HepG2 (cell line): ENCODE measurements around the gene C2orf81. TPM values are rescaled to one million over a fixed set of nuclear protein-coding genes. Genes with fewer than 3 reads are reported as not detected.

Experiments used
- ATAC-seq: fragments of 200-7000 bp; cut with Tn5 transposase; 3 replicates; pipeline ENCODE4 v1.9.1; 2020; ENCODE audit warnings: mild to moderate bottlenecking, moderate library complexity
- BruUV-seq: library from RNA; stranded (reverse); fragments of 400-500 nt; replicated peaks from 2 replicates; lab custom pipeline; 2021; lab: Mats Ljungman, UMichigan
- CTCF ChIA-PET: fragments of 300-600 bp; formaldehyde crosslinking; extraction: SDS; loops from one replicate; lab custom pipeline; 2021; ENCODE audit warnings: low total read pairs, inconsistent platforms, low intra/inter-chr PET ratio; lab: Yijun Ruan, JAX
- POLR2A ChIA-PET: fragments of 350-600 bp; sonication (Branson Sonifier 250); formaldehyde crosslinking; loops from one replicate; lab custom pipeline; 2020; ENCODE audit warnings: antibody characterized with exemption, inconsistent platforms; lab: Yijun Ruan, JAX
- DNase-seq: peaks from one replicate; pipeline ENCODE4 v3.0.0-alpha.2; 2015; ENCODE audit warnings: low spot score
- FAIRE-seq: peaks from 3 replicates; lab custom pipeline; 2011; peaks lifted over from hg19 to GRCh38; lab: Jason Lieb, UNC
- H2AFZ ChIP-seq: one replicate; pipeline ENCODE4 v1.6.1; 2011; ENCODE audit warnings: low read length, inconsistent platforms
- H3K27ac ChIP-seq: fragments of 300-600 bp; 3 replicates; pipeline ENCODE4 v1.8.0; 2011; ENCODE audit warnings: mixed run types, mild to moderate bottlenecking, mixed read lengths, low read length, inconsistent platforms; ENCODE audit not compliant: insufficient read depth; ENCODE audit errors: extremely low read length
- H3K27me3 ChIP-seq, 2 experiments: fragments of 200-600 bp in 1 of 2; 2 replicates in 1 of 2; 3 replicates in 1 of 2; pipeline versions ENCODE4 v1.6.0 to v1.8.0; 2011; ENCODE audit warnings: low read length in 2 of 2, mild to moderate bottlenecking in 2 of 2, moderate library complexity in 2 of 2, inconsistent platforms in 1 of 2; ENCODE audit not compliant: insufficient read depth in 2 of 2, control insufficient read depth in 1 of 2
- H3K36me3 ChIP-seq, 2 experiments: fragments of 200-600 bp in 1 of 2; replicated peaks in 1 of 2; 2 replicates in 1 of 2; 3 replicates in 1 of 2; pipeline versions ENCODE4 v1.5.1 to v1.8.0; 2011; ENCODE audit warnings: low read length in 2 of 2, inconsistent platforms in 1 of 2; ENCODE audit not compliant: insufficient read depth in 2 of 2, control insufficient read depth in 1 of 2
- H3K4me1 ChIP-seq: 2 replicates; pipeline ENCODE4 v1.5.1; 2012; ENCODE audit warnings: low read length, inconsistent platforms; ENCODE audit not compliant: insufficient read depth
- H3K4me2 ChIP-seq: 2 replicates; pipeline ENCODE4 v1.6.0; 2011; ENCODE audit warnings: low read depth, low read length, inconsistent platforms
- H3K4me3 ChIP-seq, 3 experiments: fragments of 200-600 bp in 1 of 3; sonication (generic), shearing (Covaris generic) in 1 of 3; replicated peaks in 1 of 3; 2 replicates each; pipeline ENCODE4 v1.5.1; 2011 to 2016; ENCODE audit warnings: low read length in 3 of 3, inconsistent platforms in 2 of 3, low read depth in 2 of 3, mild to moderate bottlenecking in 2 of 3, control low read depth in 1 of 3, mixed read lengths in 1 of 3; ENCODE audit not compliant: insufficient read depth in 1 of 3
- H3K79me2 ChIP-seq: one replicate; pipeline ENCODE4 v1.6.1; 2011; ENCODE audit warnings: low read length, inconsistent platforms; ENCODE audit not compliant: insufficient read depth
- H3K9ac ChIP-seq: 2 replicates; pipeline ENCODE4 v1.6.0; 2011; ENCODE audit warnings: mild to moderate bottlenecking, low read depth, low read length, inconsistent platforms; ENCODE audit not compliant: insufficient read depth
- H3K9me3 ChIP-seq: 2 replicates; pipeline ENCODE4 v1.5.1; 2012; ENCODE audit warnings: mild to moderate bottlenecking, low read length
- H4K20me1 ChIP-seq: 2 replicates; pipeline ENCODE4 v1.6.0; 2011; ENCODE audit warnings: inconsistent platforms, mild to moderate bottlenecking, low read length, moderate library complexity; ENCODE audit not compliant: insufficient read depth
- ARHGAP35 ChIP-seq: sonication (generic); formaldehyde crosslinking; IDR thresholded peaks from 2 replicates; pipeline ENCODE4 v1.9.0; 2022; ENCODE audit warnings: mild to moderate bottlenecking, inconsistent platforms, moderate library complexity, missing genetic modification reagents, borderline replicate concordance
- CBX1 ChIP-seq: IDR thresholded peaks from one replicate; pipeline ENCODE4 v1.6.1; 2016; ENCODE audit warnings: antibody characterized with exemption, low read depth
- CEBPG ChIP-seq: IDR thresholded peaks from 2 replicates; pipeline ENCODE4 v1.6.1; 2016
- FOXJ3 ChIP-seq: sonication (generic); formaldehyde crosslinking; IDR thresholded peaks from 2 replicates; pipeline ENCODE4 v1.4.0; 2020; ENCODE audit warnings: missing genetic modification reagents, mild to moderate bottlenecking, borderline replicate concordance
- HNF4G ChIP-seq, 2 experiments: sonication (generic) in 1 of 2; formaldehyde crosslinking in 1 of 2; IDR thresholded peaks; 2 replicates each; pipeline versions ENCODE4 v1.4.0 to v1.6.1; 2011 to 2020; ENCODE audit warnings: borderline replicate concordance in 2 of 2, low read depth in 2 of 2, mild to moderate bottlenecking in 2 of 2, low read length in 1 of 2, missing genetic modification reagents in 1 of 2, moderate library complexity in 1 of 2
- KDM5A ChIP-seq: fragments of 200-600 bp; sonication (generic); IDR thresholded peaks from 2 replicates; pipeline ENCODE4 v1.7.0; 2018; ENCODE audit warnings: antibody characterized with exemption, mild to moderate bottlenecking, low read length, borderline replicate concordance
- MYPOP ChIP-seq: sonication (generic); formaldehyde crosslinking; IDR thresholded peaks from 2 replicates; pipeline ENCODE4 v1.8.1; 2023; ENCODE audit warnings: mild to moderate bottlenecking, moderate library complexity, missing genetic modification reagents
- NFKB2 ChIP-seq: sonication (generic); formaldehyde crosslinking; IDR thresholded peaks from 2 replicates; pipeline ENCODE4 v1.4.0; 2020; ENCODE audit warnings: missing genetic modification reagents, borderline replicate concordance
- PITX1 ChIP-seq: sonication (generic); formaldehyde crosslinking; IDR thresholded peaks from 2 replicates; pipeline ENCODE4 v1.5.1; 2020; ENCODE audit warnings: mild to moderate bottlenecking, missing genetic modification reagents
- TARDBP ChIP-seq: sonication (generic); formaldehyde crosslinking; IDR thresholded peaks from 2 replicates; pipeline ENCODE4 v1.8.0; 2022; ENCODE audit warnings: mild to moderate bottlenecking, missing genetic modification reagents
- ZFP1 ChIP-seq: IDR thresholded peaks from 2 replicates; pipeline ENCODE4 v1.6.1; 2016
- WGBS: methylation state at CpG from one replicate; pipeline ENCODE4 v1.1.6; 2017; ENCODE audit warnings: low lambda C conversion rate; 5-methylcytosine and 5-hydroxymethylcytosine counted together
- in situ Hi-C: cut with HindIII; loops from 2 replicates; pipeline ENCODE4 v1.10.0; 2017; ENCODE audit warnings: low pct_unique_long_range_greater_than_20kb; ENCODE audit not compliant: extremely low pct_ligation_motif_present
- intact Hi-C: fragments of 100-400 bp; cut with micrococcal nuclease; formaldehyde crosslinking; loops from one replicate; pipeline ENCODE4 v1.10.0; 2022; ENCODE audit not compliant: unreplicated experiment
- polyA plus RNA-seq, 8 experiments: library from polyadenylated mRNA; depleted of rRNA in 3 of 8; stranded (reverse) in 7 of 8; unstranded in 1 of 8; fragments of >200 nt; fragmentation: Illumina TruSeq in 4 of 8; extraction: Trizol in 4 of 8; gene quantifications; 2 replicates each; pipeline versions ENCODE4 v1.2.1 to v1.2.3, GENCODE V29; 2011 to 2016; ENCODE audit warnings: low read depth in 4 of 8, missing spikeins in 1 of 8, mixed read lengths in 1 of 8; ENCODE audit not compliant: insufficient read depth in 1 of 8
- total RNA-seq, 5 experiments: library from RNA; depleted of rRNA; stranded (reverse); fragments of >200 nt; fragmentation: Illumina TruSeq; extraction: Trizol; gene quantifications; 2 replicates each; pipeline ENCODE4 v1.2.3, GENCODE V29; 2016; ENCODE audit warnings: low read depth in 1 of 5
- TF ChIP-seq, protein P1 (sequence below): IDR thresholded peaks from 2 replicates; pipeline ENCODE4 v1.6.1; 2016
- TF ChIP-seq, protein P2 (sequence below): sonication (generic); formaldehyde crosslinking; IDR thresholded peaks from 2 replicates; pipeline ENCODE4 v1.8.0; 2022; ENCODE audit warnings: mild to moderate bottlenecking, missing genetic modification reagents; ENCODE audit not compliant: insufficient replicate concordance

The C2orf81 gene
- total and polyA plus RNA-seq, 2 of the 13 experiments (the other 11 are each of a cell fraction or from before 2014, with no cell fraction given) = 0.15 to 0.17 TPM

DNA sequence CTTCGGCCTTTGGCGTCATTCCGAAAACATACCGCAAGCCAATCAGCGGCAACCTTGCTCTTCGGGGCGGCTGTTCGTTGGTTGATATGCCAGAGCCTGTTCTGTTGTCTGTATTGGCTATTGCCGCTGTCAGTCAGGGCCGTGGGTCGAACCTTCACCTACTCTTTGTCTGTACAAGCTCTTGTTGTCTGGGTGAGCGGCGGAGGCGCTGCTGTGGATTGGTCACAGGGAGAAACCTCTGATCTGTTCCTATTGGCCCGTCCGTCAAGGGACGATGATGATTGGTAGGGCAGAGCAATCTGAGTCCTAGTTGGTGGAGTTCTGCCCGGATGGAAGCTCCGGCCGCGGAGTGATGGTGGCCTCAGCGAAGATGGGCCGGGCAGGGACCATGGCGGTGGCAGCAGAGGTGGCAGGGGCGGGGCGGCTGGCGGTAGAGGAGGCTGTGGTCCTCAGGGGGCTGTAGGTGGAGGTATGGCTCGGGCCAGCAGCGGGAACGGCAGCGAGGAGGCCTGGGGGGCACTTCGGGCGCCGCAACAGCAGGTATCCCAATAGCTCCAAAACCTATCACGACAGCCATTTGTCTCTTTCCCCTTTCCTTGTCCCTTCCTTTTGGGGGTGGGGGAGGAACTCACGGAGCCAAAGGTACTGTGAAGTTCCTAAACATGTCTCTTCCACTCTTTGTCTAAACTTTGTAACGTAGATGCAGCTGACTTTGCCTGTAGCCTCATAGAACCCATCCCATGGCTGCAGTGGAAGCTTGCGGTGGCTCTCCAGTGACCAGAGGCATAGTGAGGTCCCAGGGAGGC lies 36.9 kb upstream of the C2orf81 start, which contains the start of gene WBP1 (continued):
- 0 out of 2 replicates have a peak, but pooled peaks have one; percentile 12 for TF ChIP-seq TARDBP (CRISPR knock-in tag)
- TF ChIP-seq KDM5A = peak; percentile 82

GRCh38 chr2:74457549-74458131 lies 36.2 kb upstream of the C2orf81 start:
- Histone ChIP-seq H3K4me2 (peak overlapping the region; percentile 95), H3K36me3 (peaks cover 1 to 17% of the 10 kb centered on the region in 2 experiments), H3K79me2 (peaks cover 22% of the 10 kb centered on the region), H3K4me3 (peak overlapping the region; percentile 75 to 92 (median 76)), H3K4me1 (peaks cover 44% of the 10 kb centered on the region), H2AFZ (no peak overlapping the region), H3K27me3 (no peaks in the 10 kb centered on the region; a peak in 1 of 5 replicates), H3K9me3 (no peaks in the 10 kb centered on the region), H4K20me1 (peaks cover 4% of the 10 kb centered on the region; the same call in 1 of the 2 replicates), H3K27ac (peak overlapping the region; percentile 89), H3K9ac (peak overlapping the region; percentile 85)
- CTCF ChIA-PET = no interaction called here
- in situ Hi-C loops (no loop called here), intact Hi-C loops (loop anchor here (1.0 to 2.0 kb wide), 3 partner anchors 15 to 71 kb away; partner anchors contain the start of genes AUP1, HTRA2 and MRPL53)
- FAIRE-seq (no peak), DNase-seq (peak; percentile 68), ATAC-seq (peak; percentile 65)
- POLR2A ChIA-PET = interaction anchor here (0.6 to 12.4 kb wide), 22 partner anchors 10 to 1244 kb away, joined by 3 to 342 read pairs (median 10); partner anchors contain the start of genes AUP1, C2orf81, CCDC142 and DQX1
- 1% methylated on average over 14 of the region's 46 CpGs for WGBS
- no TSS peak for BruUV-seq
- peak; percentile 74; the same call in 1 of the 2 replicates for TF ChIP-seq MYPOP (CRISPR knock-in tag)
- peak; percentile 30; the same call in 1 of the 2 replicates for TF ChIP-seq HNF4G (IDR thresholded peaks at IDR 0.05; ENCODE audit: borderline replicate concordance, low read depth, low read length)
- TF ChIP-seq HNF4G (CRISPR knock-in tag; IDR thresholded peaks at IDR 0.05; ENCODE audit: borderline replicate concordance, low read depth) = peak; percentile 28; the same call in 1 of the 2 replicates
- TF ChIP-seq ZFP1 (CRISPR knock-in tag) = no peak
- TF ChIP-seq, protein P1, sequence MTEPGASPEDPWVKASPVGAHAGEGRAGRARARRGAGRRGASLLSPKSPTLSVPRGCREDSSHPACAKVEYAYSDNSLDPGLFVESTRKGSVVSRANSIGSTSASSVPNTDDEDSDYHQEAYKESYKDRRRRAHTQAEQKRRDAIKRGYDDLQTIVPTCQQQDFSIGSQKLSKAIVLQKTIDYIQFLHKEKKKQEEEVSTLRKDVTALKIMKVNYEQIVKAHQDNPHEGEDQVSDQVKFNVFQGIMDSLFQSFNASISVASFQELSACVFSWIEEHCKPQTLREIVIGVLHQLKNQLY (CRISPR knock-in tag) = 0 out of 2 replicates have a peak, but pooled peaks have one; percentile 5
- TF ChIP-seq NFKB2 (CRISPR knock-in tag) = peak; percentile 87; the same call in 1 of the 2 replicates
- TF ChIP-seq, protein P2, sequence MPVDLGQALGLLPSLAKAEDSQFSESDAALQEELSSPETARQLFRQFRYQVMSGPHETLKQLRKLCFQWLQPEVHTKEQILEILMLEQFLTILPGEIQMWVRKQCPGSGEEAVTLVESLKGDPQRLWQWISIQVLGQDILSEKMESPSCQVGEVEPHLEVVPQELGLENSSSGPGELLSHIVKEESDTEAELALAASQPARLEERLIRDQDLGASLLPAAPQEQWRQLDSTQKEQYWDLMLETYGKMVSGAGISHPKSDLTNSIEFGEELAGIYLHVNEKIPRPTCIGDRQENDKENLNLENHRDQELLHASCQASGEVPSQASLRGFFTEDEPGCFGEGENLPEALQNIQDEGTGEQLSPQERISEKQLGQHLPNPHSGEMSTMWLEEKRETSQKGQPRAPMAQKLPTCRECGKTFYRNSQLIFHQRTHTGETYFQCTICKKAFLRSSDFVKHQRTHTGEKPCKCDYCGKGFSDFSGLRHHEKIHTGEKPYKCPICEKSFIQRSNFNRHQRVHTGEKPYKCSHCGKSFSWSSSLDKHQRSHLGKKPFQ (CRISPR knock-in tag) = peak; percentile 65
- TF ChIP-seq FOXJ3 (CRISPR knock-in tag) = no peak; the same call in 1 of the 2 replicates
- peak; percentile 24 for TF ChIP-seq CBX1
- peak; percentile 90; the same call in 1 of the 2 replicates for TF ChIP-seq PITX1 (CRISPR knock-in tag)
- peak; percentile 4; the same call in 1 of the 2 replicates for TF ChIP-seq ARHGAP35
- TF ChIP-seq CEBPG (CRISPR knock-in tag) = peak; percentile 3; the same call in 1 of the 2 replicates
